Neural cell (in vitro differentiated cells): ENCODE measurements around the gene GRM5. TPM values are rescaled to one million over a fixed set of nuclear protein-coding genes. Genes with fewer than 3 reads are reported as not detected.

ENCODE experiments used
- H2AFZ ChIP-seq: fragments of 200-600, 300-800 bp; sonication (generic), shearing (Covaris generic); 2 replicates; pipeline ENCODE4 v1.6.0; 2014; ENCODE audit warnings: low read depth, mild to moderate bottlenecking, antibody characterized with exemption, low read length, moderate library complexity
- H3F3A ChIP-seq: fragments of 200-600 bp; shearing (Covaris generic); 2 replicates; pipeline ENCODE4 v1.6.1; 2016; ENCODE audit warnings: mild to moderate bottlenecking, moderate library complexity, mixed read lengths, antibody characterized with exemption, low read length; ENCODE audit not compliant: insufficient read depth, poor library complexity, severe bottlenecking
- H3K27ac ChIP-seq: fragments of 200-600, 300-800 bp; sonication (generic), shearing (Covaris generic); 2 replicates; pipeline ENCODE4 v1.5.1; 2014; ENCODE audit warnings: mild to moderate bottlenecking, low read length, moderate library complexity
- H3K27me3 ChIP-seq: fragments of 300-800, 200-600 bp; sonication (generic), shearing (Covaris generic); 2 replicates; pipeline ENCODE4 v1.6.0; 2014; ENCODE audit warnings: mild to moderate bottlenecking, low read depth, low read length, moderate library complexity; ENCODE audit not compliant: insufficient read depth
- H3K36me3 ChIP-seq: fragments of 300-800, 200-600 bp; sonication (generic), shearing (Covaris generic); 2 replicates; pipeline ENCODE4 v1.5.1; 2014; ENCODE audit warnings: mild to moderate bottlenecking, antibody characterized with exemption, low read length, moderate library complexity; ENCODE audit not compliant: insufficient read depth
- H3K4me2 ChIP-seq: fragments of 300-800, 200-600 bp; sonication (generic), shearing (Covaris generic); 2 replicates; pipeline ENCODE4 v1.6.0; 2014; ENCODE audit warnings: mild to moderate bottlenecking, low read length
- H3K4me3 ChIP-seq: fragments of 300-800, 200-600 bp; sonication (generic), shearing (Covaris generic); 2 replicates; pipeline ENCODE4 v1.5.1; 2014; ENCODE audit warnings: mild to moderate bottlenecking, low read length, moderate library complexity
- H3K79me2 ChIP-seq: fragments of 200-600 bp; shearing (Covaris generic); replicated peaks from 2 replicates; pipeline ENCODE4 v1.6.0; 2014; ENCODE audit warnings: mild to moderate bottlenecking, low read length, moderate library complexity; ENCODE audit not compliant: insufficient read depth
- H3K9ac ChIP-seq: fragments of 300-800, 200-600 bp; sonication (generic), shearing (Covaris generic); 2 replicates; pipeline ENCODE4 v1.6.1; 2016; ENCODE audit warnings: mild to moderate bottlenecking, low read length, mixed read lengths
- H3K9me2 ChIP-seq: fragments of 200-600 bp; shearing (Covaris generic); 2 replicates; pipeline ENCODE4 v1.6.1; 2016; ENCODE audit warnings: mild to moderate bottlenecking, low read length, mixed read lengths; ENCODE audit not compliant: insufficient read depth
- H3K9me3 ChIP-seq: fragments of 200-600, 300-800 bp; sonication (generic), shearing (Covaris generic); 2 replicates; pipeline ENCODE4 v1.6.1; 2016; ENCODE audit warnings: mild to moderate bottlenecking, mixed run types, low read length, moderate library complexity, mixed read lengths
- H4K20me1 ChIP-seq: fragments of 200-600 bp; shearing (Covaris generic); 2 replicates; pipeline ENCODE4 v1.6.1; 2016; ENCODE audit warnings: mild to moderate bottlenecking, mixed run types; ENCODE audit not compliant: insufficient read depth
- EP300 ChIP-seq: fragments of 450-650 bp; conservative IDR thresholded peaks from 2 replicates; pipeline ENCODE4 v1.6.1; 2014; ENCODE audit warnings: antibody characterized with exemption, mild to moderate bottlenecking, moderate library complexity; ENCODE audit not compliant: poor library complexity, severe bottlenecking
- EZH2 ChIP-seq: fragments of 200-600, 300-800 bp; shearing (Covaris generic), sonication (generic); IDR thresholded peaks from 2 replicates; pipeline ENCODE4 v1.6.1; 2014; ENCODE audit warnings: antibody characterized with exemption, low read length, borderline replicate concordance, mild to moderate bottlenecking; ENCODE audit not compliant: insufficient read depth, poor library complexity, severe bottlenecking
- MXI1 ChIP-seq: fragments of 450-650 bp; conservative IDR thresholded peaks from 2 replicates; pipeline ENCODE4 v1.6.1; 2014; ENCODE audit warnings: antibody characterized with exemption, mild to moderate bottlenecking; ENCODE audit not compliant: poor library complexity, severe bottlenecking
- POLR2AphosphoS5 ChIP-seq: IDR thresholded peaks from 2 replicates; pipeline ENCODE4 v1.6.1; 2012
- RAD21 ChIP-seq: fragments of 450-650 bp; conservative IDR thresholded peaks from 2 replicates; pipeline ENCODE4 v1.6.1; 2014; ENCODE audit warnings: antibody characterized with exemption, mild to moderate bottlenecking, moderate library complexity
- SMC3 ChIP-seq: fragments of 450-650 bp; conservative IDR thresholded peaks from 2 replicates; pipeline ENCODE4 v1.6.1; 2014; ENCODE audit warnings: antibody characterized with exemption, mild to moderate bottlenecking, moderate library complexity; ENCODE audit not compliant: poor library complexity
- TAF1 ChIP-seq: IDR thresholded peaks from 2 replicates; pipeline ENCODE4 v1.6.1; 2012; ENCODE audit warnings: low read depth
- polyA plus RNA-seq: library from polyadenylated mRNA; depleted of rRNA; stranded (reverse); fragments of >200 nt; gene quantifications from 2 replicates; pipeline ENCODE4 v1.2.3, GENCODE V29; 2014
- TF ChIP-seq, protein P1 (sequence below): fragments of 450-650 bp; IDR thresholded peaks from 2 replicates; pipeline ENCODE4 v1.5.1; 2014; ENCODE audit warnings: antibody characterized with exemption, mild to moderate bottlenecking, moderate library complexity; ENCODE audit not compliant: poor library complexity, severe bottlenecking
- TF ChIP-seq, protein P2 (sequence below): IDR thresholded peaks from 2 replicates; pipeline ENCODE4 v1.6.1; 2012; ENCODE audit warnings: borderline replicate concordance

GRM5 gene
- polyA plus RNA-seq, 1 donor from 2014 or later: 11.8 TPM

DNA sequence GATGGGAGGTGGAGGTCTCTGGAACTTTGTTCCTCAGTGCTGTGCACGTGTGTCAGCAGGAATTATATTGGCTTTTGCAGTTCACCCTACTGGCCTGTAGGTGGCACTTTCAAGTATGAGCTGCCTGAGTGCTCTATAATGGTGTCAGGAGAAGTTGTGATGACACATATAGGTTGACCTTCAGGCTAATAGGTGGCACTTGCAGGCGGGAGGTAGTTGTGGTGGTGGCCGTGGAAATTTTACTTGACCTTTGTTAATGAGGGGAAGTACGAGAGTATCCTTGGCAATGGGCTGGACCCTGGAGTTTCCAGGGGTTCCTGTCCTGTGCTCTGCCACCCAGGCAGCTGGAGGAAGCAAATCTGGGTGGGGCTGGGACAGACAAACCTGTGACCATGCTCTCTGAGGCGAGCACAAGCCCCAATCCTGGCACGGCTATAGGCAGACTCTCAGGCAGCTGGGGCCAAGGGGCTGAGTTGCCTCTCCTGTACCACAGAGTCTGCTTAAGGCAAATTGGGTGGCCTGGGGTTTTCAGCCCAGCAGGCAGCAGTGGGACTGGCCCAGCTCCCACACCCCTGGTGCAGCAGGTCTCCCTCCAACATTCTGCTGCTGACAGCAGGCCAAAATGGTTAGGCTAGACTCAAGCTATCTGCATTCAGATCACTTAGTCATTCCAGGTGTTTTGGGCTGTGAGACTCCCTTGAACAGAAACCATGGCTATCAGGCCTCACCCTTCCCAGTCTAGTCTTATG lies 580.7 kb downstream of the GRM5 start:
- Histone ChIP-seq H3K9me3 (no peaks in the 10 kb centered on the region), H3F3A (no peaks in the 10 kb centered on the region), H3K79me2 (no peaks in the 10 kb centered on the region), H3K27ac (no peak overlapping the region), H3K27me3 (no peaks in the 10 kb centered on the region), H2AFZ (no peak overlapping the region), H3K4me3 (no peak overlapping the region), H3K9me2 (no peaks in the 10 kb centered on the region), H3K9ac (no peak overlapping the region), H3K36me3 (no peaks in the 10 kb centered on the region), H4K20me1 (no peaks in the 10 kb centered on the region), H3K4me2 (no peak overlapping the region)
- TF ChIP-seq, protein P1, sequence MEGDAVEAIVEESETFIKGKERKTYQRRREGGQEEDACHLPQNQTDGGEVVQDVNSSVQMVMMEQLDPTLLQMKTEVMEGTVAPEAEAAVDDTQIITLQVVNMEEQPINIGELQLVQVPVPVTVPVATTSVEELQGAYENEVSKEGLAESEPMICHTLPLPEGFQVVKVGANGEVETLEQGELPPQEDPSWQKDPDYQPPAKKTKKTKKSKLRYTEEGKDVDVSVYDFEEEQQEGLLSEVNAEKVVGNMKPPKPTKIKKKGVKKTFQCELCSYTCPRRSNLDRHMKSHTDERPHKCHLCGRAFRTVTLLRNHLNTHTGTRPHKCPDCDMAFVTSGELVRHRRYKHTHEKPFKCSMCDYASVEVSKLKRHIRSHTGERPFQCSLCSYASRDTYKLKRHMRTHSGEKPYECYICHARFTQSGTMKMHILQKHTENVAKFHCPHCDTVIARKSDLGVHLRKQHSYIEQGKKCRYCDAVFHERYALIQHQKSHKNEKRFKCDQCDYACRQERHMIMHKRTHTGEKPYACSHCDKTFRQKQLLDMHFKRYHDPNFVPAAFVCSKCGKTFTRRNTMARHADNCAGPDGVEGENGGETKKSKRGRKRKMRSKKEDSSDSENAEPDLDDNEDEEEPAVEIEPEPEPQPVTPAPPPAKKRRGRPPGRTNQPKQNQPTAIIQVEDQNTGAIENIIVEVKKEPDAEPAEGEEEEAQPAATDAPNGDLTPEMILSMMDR: peak; percentile 36
- TF ChIP-seq EP300 (no peak), MXI1 (no peak), EZH2 (no peak)

DNA sequence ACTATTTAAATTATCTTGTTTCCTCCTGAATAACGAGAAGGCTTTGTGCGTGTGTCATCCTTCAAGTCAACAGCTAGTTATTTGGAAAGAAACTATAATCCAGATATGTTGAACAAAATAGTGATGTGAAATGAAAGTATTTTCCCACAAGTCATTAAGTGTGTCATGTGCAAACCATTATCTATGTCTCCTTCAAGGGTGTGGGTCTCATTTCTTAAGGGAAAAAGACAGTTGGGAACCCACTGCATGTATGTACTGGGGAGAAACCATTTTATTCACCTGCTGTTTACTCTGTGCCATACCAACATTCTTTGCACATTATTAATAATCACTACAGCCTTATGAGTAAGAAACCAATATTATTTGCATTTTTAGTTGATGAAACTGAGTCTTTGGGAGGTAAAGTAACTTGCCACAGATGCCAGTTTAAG lies 582.9 kb downstream of the GRM5 start:
- Histone ChIP-seq H3K79me2 (no peaks in the 10 kb centered on the region), H4K20me1 (no peaks in the 10 kb centered on the region), H3K9me2 (no peaks in the 10 kb centered on the region), H3K27ac (no peak overlapping the region), H3K27me3 (no peaks in the 10 kb centered on the region), H2AFZ (no peak overlapping the region), H3K36me3 (no peaks in the 10 kb centered on the region), H3F3A (no peaks in the 10 kb centered on the region), H3K9ac (no peak overlapping the region), H3K4me3 (no peak overlapping the region), H3K4me2 (no peak overlapping the region), H3K9me3 (no peaks in the 10 kb centered on the region)
- TF ChIP-seq TAF1 (no peak), SMC3 (no peak), RAD21 (no peak), MXI1 (no peak), EZH2 (no peak), POLR2AphosphoS5 (no peak), EP300 (no peak)
- TF ChIP-seq, protein P2, sequence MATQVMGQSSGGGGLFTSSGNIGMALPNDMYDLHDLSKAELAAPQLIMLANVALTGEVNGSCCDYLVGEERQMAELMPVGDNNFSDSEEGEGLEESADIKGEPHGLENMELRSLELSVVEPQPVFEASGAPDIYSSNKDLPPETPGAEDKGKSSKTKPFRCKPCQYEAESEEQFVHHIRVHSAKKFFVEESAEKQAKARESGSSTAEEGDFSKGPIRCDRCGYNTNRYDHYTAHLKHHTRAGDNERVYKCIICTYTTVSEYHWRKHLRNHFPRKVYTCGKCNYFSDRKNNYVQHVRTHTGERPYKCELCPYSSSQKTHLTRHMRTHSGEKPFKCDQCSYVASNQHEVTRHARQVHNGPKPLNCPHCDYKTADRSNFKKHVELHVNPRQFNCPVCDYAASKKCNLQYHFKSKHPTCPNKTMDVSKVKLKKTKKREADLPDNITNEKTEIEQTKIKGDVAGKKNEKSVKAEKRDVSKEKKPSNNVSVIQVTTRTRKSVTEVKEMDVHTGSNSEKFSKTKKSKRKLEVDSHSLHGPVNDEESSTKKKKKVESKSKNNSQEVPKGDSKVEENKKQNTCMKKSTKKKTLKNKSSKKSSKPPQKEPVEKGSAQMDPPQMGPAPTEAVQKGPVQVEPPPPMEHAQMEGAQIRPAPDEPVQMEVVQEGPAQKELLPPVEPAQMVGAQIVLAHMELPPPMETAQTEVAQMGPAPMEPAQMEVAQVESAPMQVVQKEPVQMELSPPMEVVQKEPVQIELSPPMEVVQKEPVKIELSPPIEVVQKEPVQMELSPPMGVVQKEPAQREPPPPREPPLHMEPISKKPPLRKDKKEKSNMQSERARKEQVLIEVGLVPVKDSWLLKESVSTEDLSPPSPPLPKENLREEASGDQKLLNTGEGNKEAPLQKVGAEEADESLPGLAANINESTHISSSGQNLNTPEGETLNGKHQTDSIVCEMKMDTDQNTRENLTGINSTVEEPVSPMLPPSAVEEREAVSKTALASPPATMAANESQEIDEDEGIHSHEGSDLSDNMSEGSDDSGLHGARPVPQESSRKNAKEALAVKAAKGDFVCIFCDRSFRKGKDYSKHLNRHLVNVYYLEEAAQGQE: no peak
- TF ChIP-seq, protein P1: no peak
